Naive thymus-derived CD8-positive, alpha-beta T cell (primary cell): ENCODE data around the gene VEGFD. TPM values are rescaled to one million over a fixed set of nuclear protein-coding genes. Genes with fewer than 3 reads are reported as not detected.

ENCODE experiments used
- ATAC-seq, 2 donors: fragments of 150-1000 bp; cut with Tn5 transposase in 1 of 2; sonication (Bioruptor Pico), chemical (Tn5 transposase) in 1 of 2; 1 replicate in 1 of 2; 2 replicates in 1 of 2; pipeline ENCODE4 v1.10.0; 2021; ENCODE audit warnings: mild to moderate bottlenecking in 2 of 2, moderate library complexity in 2 of 2
- POLR2A ChIA-PET: fragments of 350-600 bp; sonication (Branson Sonifier 250); formaldehyde crosslinking; loops from one replicate; lab custom pipeline; 2021; ENCODE audit warnings: antibody characterized with exemption; lab: Charles Lee
- DNase-seq, 10 donors: peaks; one replicate each; pipeline versions ENCODE4 v3.0.0 to v3.0.0-alpha.2; 2020 to 2022
- H3K27ac Mint-ChIP-seq, 10 donors: one replicate each; pipeline ENCODE4 v1.8.0; 2020 to 2022; ENCODE audit warnings: mild to moderate bottlenecking in 10 of 10, mixed read lengths in 10 of 10, moderate library complexity in 4 of 10, inconsistent platforms in 1 of 10
- H3K27me3 Mint-ChIP-seq, 5 donors: one replicate each; pipeline ENCODE4 v1.8.0; 2021 to 2022; ENCODE audit warnings: mixed read lengths in 5 of 5
- H3K36me3 Mint-ChIP-seq, 3 donors: one replicate each; pipeline ENCODE4 v1.8.0; 2020 to 2022; ENCODE audit warnings: mixed read lengths in 3 of 3, mild to moderate bottlenecking in 2 of 3, inconsistent platforms in 1 of 3
- H3K4me1 Mint-ChIP-seq, 4 donors: one replicate each; pipeline ENCODE4 v1.8.0; 2021 to 2022; ENCODE audit warnings: mixed read lengths in 4 of 4
- H3K4me3 Mint-ChIP-seq, 10 donors: one replicate each; pipeline ENCODE4 v1.8.0; 2020 to 2022; ENCODE audit warnings: mild to moderate bottlenecking in 10 of 10, mixed read lengths in 10 of 10, moderate library complexity in 6 of 10, inconsistent platforms in 1 of 10
- H3K9me3 Mint-ChIP-seq, 9 donors: one replicate each; pipeline ENCODE4 v1.8.0; 2020 to 2022; ENCODE audit warnings: mixed read lengths in 9 of 9, mild to moderate bottlenecking in 3 of 9, inconsistent platforms in 1 of 9, moderate library complexity in 1 of 9
- polyA plus RNA-seq, 3 donors: library from polyadenylated mRNA; unstranded; fragments of 300-500 nt; fragmentation: Illumina TruSeq; gene quantifications; one replicate each; pipeline ENCODE4 v1.2.3, GENCODE V29; 2021
- total RNA-seq, 8 experiments: library from RNA in 2 of 8; stranded (reverse) in 2 of 8; gene quantifications; one replicate each; pipeline ENCODE4 v1.2.3 and lab custom pipeline; 2021 to 2026

The VEGFD gene
- total and polyA plus RNA-seq, 5 experiments from 2014 or later = not detected

- no peaks in the 10 kb centered on the region for H3K36me3 Mint-ChIP-seq
- POLR2A ChIA-PET = no interaction called here
Observed at GRCh38 chrX:15349046-15349445, 35.2 kb downstream of the VEGFD start.

DNA sequence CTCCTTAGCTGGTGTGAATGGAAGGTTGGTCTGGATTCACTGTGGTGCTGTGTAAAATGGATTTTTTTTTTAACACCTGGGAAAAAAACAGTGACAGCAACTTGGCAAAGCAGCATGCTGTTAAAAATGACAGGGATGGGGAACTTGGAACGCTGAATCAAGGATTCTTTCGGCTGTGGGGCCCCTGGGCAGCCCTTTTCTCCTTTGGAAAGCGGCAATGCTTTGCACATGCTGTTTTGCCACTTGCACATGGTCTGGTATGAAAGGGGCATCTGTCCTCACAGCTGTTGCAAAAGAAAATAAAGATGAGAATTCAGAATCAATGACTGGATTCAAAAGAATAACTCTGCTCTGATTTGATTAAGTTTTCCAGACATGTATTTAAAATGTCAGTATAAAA, 38.2 kb downstream of the VEGFD start:
- no peak for ATAC-seq
- no peak overlapping the region for H3K4me3 Mint-ChIP-seq
- H3K4me1 Mint-ChIP-seq = peaks cover 0 to 2% (median 0%) of the 10 kb centered on the region in 4 donors
- peaks cover 0 to 12% (median 7%) of the 10 kb centered on the region in 5 donors for H3K27me3 Mint-ChIP-seq
- H3K27ac Mint-ChIP-seq = no peak overlapping the region
- no peaks in the 10 kb centered on the region for H3K9me3 Mint-ChIP-seq
- no peaks in the 10 kb centered on the region for H3K36me3 Mint-ChIP-seq
- no peak for DNase-seq
- POLR2A ChIA-PET = no interaction called here

More at GRCh38 chrX:15349046-15349445, 35.2 kb downstream of the VEGFD start:
- ATAC-seq (peak; percentile 38 to 53), DNase-seq (peak in 4 of 10 donors; percentile 1 to 21 (median 20))
- Mint-ChIP-seq H3K9me3 (no peaks in the 10 kb centered on the region), H3K4me3 (no peak overlapping the region), H3K27ac (no peak overlapping the region), H3K27me3 (peaks cover 0 to 3% (median 1%) of the 10 kb centered on the region in 5 donors), H3K4me1 (peaks cover 0 to 2% (median 0%) of the 10 kb centered on the region in 4 donors)

DNA sequence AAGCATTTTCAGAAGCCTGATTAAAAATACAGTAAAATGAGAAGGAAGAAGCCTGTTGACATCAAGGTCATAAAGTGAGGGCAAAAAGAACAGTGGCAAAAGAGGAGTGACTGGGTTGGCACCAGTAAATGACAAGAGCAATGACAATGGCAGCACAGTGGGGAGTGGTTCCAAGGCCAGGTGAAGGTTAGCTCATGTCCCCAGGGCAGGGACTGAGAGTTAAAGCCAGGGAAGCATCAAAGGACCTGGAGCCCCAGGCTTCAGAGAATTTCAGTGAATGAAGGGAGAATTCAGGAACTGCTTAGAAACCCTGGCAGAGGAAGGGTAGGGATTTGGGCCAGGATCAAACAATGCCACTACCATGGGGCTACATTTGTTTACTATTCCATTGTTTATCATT, 40.1 kb downstream of the VEGFD start:
- POLR2A ChIA-PET = no interaction called here
- no peak for ATAC-seq
- Mint-ChIP-seq H3K27ac (peak overlapping the region in 1 of 10 donors; percentile 14), H3K4me3 (no peak overlapping the region), H3K36me3 (no peaks in the 10 kb centered on the region), H3K4me1 (no peaks in the 10 kb centered on the region), H3K9me3 (no peaks in the 10 kb centered on the region), H3K27me3 (peaks cover 0 to 18% (median 10%) of the 10 kb centered on the region in 5 donors)
- no peak for DNase-seq

GRCh38 chrX:15343075-15343476, 41.1 kb downstream of the VEGFD start:
- H3K27me3 Mint-ChIP-seq = peaks cover 0 to 18% (median 12%) of the 10 kb centered on the region in 5 donors
- POLR2A ChIA-PET = no interaction called here
- H3K36me3 Mint-ChIP-seq = no peaks in the 10 kb centered on the region
- H3K27ac Mint-ChIP-seq = no peak overlapping the region
- no peak for DNase-seq
- no peaks in the 10 kb centered on the region for H3K4me1 Mint-ChIP-seq
- no peak overlapping the region for H3K4me3 Mint-ChIP-seq
- no peak for ATAC-seq
- no peaks in the 10 kb centered on the region for H3K9me3 Mint-ChIP-seq

DNA sequence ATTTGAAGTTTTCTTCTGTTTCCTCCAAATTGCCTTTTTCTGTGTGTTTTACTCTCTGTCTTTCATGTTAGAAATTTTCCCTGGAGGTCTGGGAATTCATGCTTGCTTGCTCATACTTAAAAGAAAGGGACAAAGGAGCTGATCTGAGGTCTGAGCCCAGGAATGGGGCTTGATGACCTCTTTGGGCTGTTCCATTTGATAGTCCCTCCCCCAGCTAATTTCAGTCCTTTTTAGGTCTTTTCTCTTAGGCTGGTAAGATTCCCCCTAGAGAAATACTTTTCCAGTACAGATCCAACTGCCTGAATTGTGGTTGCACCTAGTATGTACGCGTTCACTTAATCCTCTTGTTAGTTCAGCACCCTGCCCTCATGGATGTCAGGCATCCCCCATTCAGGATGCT, 43.3 kb downstream of the VEGFD start:
- H3K4me1 Mint-ChIP-seq = peaks cover 0 to 6% (median 2%) of the 10 kb centered on the region in 4 donors

GRCh38 chrX:15336023-15336413, 48.2 kb downstream of the VEGFD start:
- Mint-ChIP-seq H3K27ac (peak overlapping the region; percentile 85 to 99 (median 94)), H3K9me3 (peaks cover 0 to 3% (median 0%) of the 10 kb centered on the region in 9 donors), H3K4me1 (peaks cover 0 to 22% (median 11%) of the 10 kb centered on the region in 4 donors), H3K27me3 (peaks cover 0 to 10% (median 7%) of the 10 kb centered on the region in 5 donors), H3K4me3 (peak overlapping the region; percentile 88 to 95 (median 91)), H3K36me3 (peaks cover 0 to 16% (median 4%) of the 10 kb centered on the region in 3 donors)
- POLR2A ChIA-PET = no interaction called here
- DNase-seq (peak in 8 of 10 donors; percentile 12 to 78 (median 58)), ATAC-seq (peak; percentile 12 to 53)

More for the DNA sequence above, 43.3 kb downstream of the VEGFD start:
- no peak overlapping the region for H3K4me3 Mint-ChIP-seq
- no peak for DNase-seq
- POLR2A ChIA-PET = no interaction called here
- ATAC-seq = no peak
- peaks cover 0 to 4% (median 0%) of the 10 kb centered on the region in 3 donors for H3K36me3 Mint-ChIP-seq
- peaks cover 0 to 3% (median 0%) of the 10 kb centered on the region in 9 donors for H3K9me3 Mint-ChIP-seq
- H3K27me3 Mint-ChIP-seq = peaks cover 0 to 18% (median 16%) of the 10 kb centered on the region in 5 donors
- H3K27ac Mint-ChIP-seq = no peak overlapping the region

- POLR2A ChIA-PET = no interaction called here
- Mint-ChIP-seq H3K4me1 (peaks cover 0 to 22% (median 11%) of the 10 kb centered on the region in 4 donors), H3K36me3 (peaks cover 0 to 22% (median 4%) of the 10 kb centered on the region in 3 donors), H3K27me3 (peaks cover 0 to 5% (median 4%) of the 10 kb centered on the region in 5 donors), H3K27ac (peak within 1 kb of the TSS; percentile 85 to 99 (median 94)), H3K4me3 (peak within 1 kb of the TSS; percentile 88 to 95 (median 91)), H3K9me3 (peaks cover 0 to 3% (median 0%) of the 10 kb centered on the region in 9 donors)
- DNase-seq (peak; percentile 73 to 96 (median 90)), ATAC-seq (peak; percentile 90 to 94)
Observed at GRCh38 chrX:15335135-15336022, 48.8 kb downstream of the VEGFD start, which contains the start of gene PIGA. Gene PIGA (minus strand): TSS chrX:15335523. CDS start chrX:15331930, 3,593 bp downstream.

DNA sequence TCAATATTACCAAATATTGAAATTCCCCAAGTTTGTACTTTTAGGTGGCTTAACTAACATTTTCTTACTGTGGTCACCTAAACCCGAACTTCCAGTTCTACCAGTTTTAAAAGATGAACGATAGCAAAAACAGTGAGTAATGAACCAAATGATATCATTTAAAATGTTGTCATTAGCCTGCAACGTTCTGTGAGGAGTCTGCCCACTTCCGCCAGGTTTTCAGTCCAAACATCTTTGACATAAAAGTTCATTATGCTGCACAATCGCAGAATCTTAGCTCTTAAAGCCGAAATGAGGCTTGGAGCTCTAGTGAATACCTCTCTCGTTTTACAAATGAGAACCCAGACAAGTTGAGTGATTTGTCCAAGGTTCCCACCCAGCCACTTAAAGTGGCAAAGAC, 49.7 kb downstream of the VEGFD start:
- Mint-ChIP-seq H3K27me3 (peaks cover 0 to 5% (median 4%) of the 10 kb centered on the region in 5 donors), H3K36me3 (peaks cover 0 to 27% (median 4%) of the 10 kb centered on the region in 3 donors), H3K4me1 (peaks cover 0 to 22% (median 12%) of the 10 kb centered on the region in 4 donors), H3K27ac (peak overlapping the region; percentile 85 to 99 (median 94)), H3K4me3 (peak overlapping the region; percentile 88 to 95 (median 91)), H3K9me3 (peaks cover 0 to 3% (median 0%) of the 10 kb centered on the region in 9 donors)
- POLR2A ChIA-PET = no interaction called here
- peak in 8 of 10 donors; percentile 0 to 64 (median 15) for DNase-seq
- no peak for ATAC-seq

- no peak overlapping the region for H3K27ac Mint-ChIP-seq
- no peak for ATAC-seq
- peaks cover 2 to 16% (median 9%) of the 10 kb centered on the region in 4 donors for H3K4me1 Mint-ChIP-seq
- H3K4me3 Mint-ChIP-seq = no peak overlapping the region
- POLR2A ChIA-PET = no interaction called here
- no peak for DNase-seq
- no peaks in the 10 kb centered on the region for H3K9me3 Mint-ChIP-seq
- peaks cover 0 to 57% (median 3%) of the 10 kb centered on the region in 3 donors for H3K36me3 Mint-ChIP-seq
- no peaks in the 10 kb centered on the region for H3K27me3 Mint-ChIP-seq
Observed at GRCh38 chrX:15328821-15329220, 55.4 kb downstream of the VEGFD start.

DNA sequence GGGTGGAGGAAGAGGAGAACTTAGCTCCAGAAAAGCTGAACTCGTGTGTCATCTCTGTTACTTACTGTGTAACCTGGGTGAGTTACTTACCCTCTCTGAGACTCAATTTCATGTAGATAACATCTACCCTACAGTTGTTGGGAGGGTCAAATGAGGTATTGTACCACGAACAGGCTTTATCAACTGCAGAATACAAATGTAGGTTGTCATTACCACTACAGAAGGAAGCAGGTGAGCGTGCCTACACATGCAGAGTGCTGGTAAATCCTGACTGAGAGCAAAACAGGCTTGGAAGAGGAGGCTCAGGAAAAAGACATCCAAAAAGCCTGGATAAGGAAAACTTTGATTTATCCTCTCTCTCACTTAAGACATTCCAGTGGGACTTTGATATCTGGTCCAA, 56.1 kb downstream of the VEGFD start:
- H3K27me3 Mint-ChIP-seq = no peaks in the 10 kb centered on the region
- H3K4me1 Mint-ChIP-seq = peaks cover 2 to 16% (median 9%) of the 10 kb centered on the region in 4 donors
- no peak for DNase-seq
- no peak overlapping the region for H3K4me3 Mint-ChIP-seq
- H3K9me3 Mint-ChIP-seq = no peaks in the 10 kb centered on the region
- no peak for ATAC-seq
- H3K36me3 Mint-ChIP-seq = peaks cover 0 to 63% (median 3%) of the 10 kb centered on the region in 3 donors
- peak overlapping the region in 3 of 10 donors; percentile 5 to 54 (median 13) for H3K27ac Mint-ChIP-seq
- POLR2A ChIA-PET = no interaction called here

DNA sequence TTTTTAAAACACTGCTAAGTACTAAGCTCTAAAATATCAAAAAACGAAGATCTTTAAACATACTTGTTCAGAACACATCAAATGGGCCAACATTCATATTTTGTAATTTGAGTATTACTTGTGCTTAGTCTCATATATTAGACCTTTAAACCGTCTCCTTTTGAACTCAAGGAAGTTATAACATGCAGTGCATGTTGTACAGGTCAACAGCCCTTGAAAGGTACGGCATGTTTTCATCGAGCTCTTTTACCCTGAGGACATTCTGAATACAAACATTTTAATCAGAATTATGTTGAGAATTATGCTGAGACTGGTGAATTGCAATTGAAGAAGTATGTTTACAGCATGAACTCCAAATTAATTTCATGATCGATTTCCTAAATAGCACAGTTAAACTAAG, 61.7 kb downstream of the VEGFD start:
- peaks cover 0 to 2% (median under 1%) of the 10 kb centered on the region in 4 donors for H3K4me1 Mint-ChIP-seq
- DNase-seq (no peak), ATAC-seq (no peak)
- peaks cover 0 to 3% (median 0%) of the 10 kb centered on the region in 9 donors for H3K9me3 Mint-ChIP-seq
- no peak overlapping the region for H3K27ac Mint-ChIP-seq
- POLR2A ChIA-PET = no interaction called here
- no peak overlapping the region for H3K4me3 Mint-ChIP-seq
- no peaks in the 10 kb centered on the region for H3K27me3 Mint-ChIP-seq
- H3K36me3 Mint-ChIP-seq = peaks cover 0 to 55% (median 0%) of the 10 kb centered on the region in 3 donors

- POLR2A ChIA-PET = no interaction called here
Observed at GRCh38 chrX:15322072-15322471, 62.1 kb downstream of the VEGFD start.

GRCh38 chrX:15321447-15321846, 62.8 kb downstream of the VEGFD start:
- DNase-seq (no peak), ATAC-seq (no peak)
- H3K4me1 Mint-ChIP-seq = no peaks in the 10 kb centered on the region
- H3K36me3 Mint-ChIP-seq = peaks cover 0 to 52% (median 0%) of the 10 kb centered on the region in 3 donors
- no peak overlapping the region for H3K27ac Mint-ChIP-seq
- H3K4me3 Mint-ChIP-seq = no peak overlapping the region
- no peaks in the 10 kb centered on the region for H3K27me3 Mint-ChIP-seq
- H3K9me3 Mint-ChIP-seq = peaks cover 0 to 3% (median 0%) of the 10 kb centered on the region in 9 donors
- POLR2A ChIA-PET = no interaction called here

More at GRCh38 chrX:15322072-15322471, 62.1 kb downstream of the VEGFD start:
- no peak overlapping the region for H3K27ac Mint-ChIP-seq
- no peaks in the 10 kb centered on the region for H3K27me3 Mint-ChIP-seq
- DNase-seq = no peak
- peaks cover 0 to 54% (median 0%) of the 10 kb centered on the region in 3 donors for H3K36me3 Mint-ChIP-seq
- no peak for ATAC-seq
- H3K4me3 Mint-ChIP-seq = no peak overlapping the region
- H3K4me1 Mint-ChIP-seq = no peaks in the 10 kb centered on the region
- H3K9me3 Mint-ChIP-seq = peaks cover 0 to 3% (median 0%) of the 10 kb centered on the region in 9 donors
